Measurements from ENCODE around the gene TMC1.
"Not testable (repeated sequence)": the region's sequence is repeated elsewhere in the genome, so short reads cannot be mapped to it uniquely, and the experiment has no call there.

The TMC1 gene

DNA sequence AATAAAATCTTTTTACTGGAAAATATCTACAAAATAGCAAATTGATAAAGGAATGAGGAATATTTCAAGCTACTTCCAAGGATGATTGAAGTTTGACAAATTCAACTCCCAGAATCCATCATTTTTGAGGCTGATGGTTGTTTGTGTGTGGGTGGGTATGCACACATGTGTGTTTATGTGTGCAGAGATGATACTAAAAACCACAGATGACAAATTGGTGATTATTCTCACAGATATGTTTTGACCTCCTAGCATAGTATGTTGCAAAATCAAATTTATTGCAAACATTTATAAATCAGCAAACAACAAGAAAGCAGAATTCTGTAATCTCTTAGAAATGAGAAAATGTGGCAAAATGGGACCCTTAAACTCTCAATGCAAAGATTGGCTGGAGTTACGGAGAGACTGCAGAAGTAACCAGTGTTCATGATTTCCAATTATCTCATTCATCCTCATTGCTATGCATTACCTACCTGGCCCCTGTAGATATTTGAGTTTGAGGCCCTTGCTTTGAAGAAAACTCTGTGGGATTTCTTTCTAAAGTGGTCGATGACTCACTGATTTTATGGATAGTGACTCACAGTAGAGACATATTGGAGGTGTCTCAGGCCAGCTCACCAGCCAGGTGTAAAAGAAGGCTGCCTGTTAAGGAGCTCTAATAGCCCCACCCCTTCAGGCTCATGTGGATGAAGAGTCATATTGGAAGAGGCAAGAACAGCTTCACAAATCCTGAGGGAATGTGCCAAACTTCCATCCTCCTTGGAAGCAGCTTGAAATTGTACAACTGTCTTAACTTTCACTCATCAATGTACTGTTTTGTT, 44.6 kb upstream of the TMC1 start:
- Histone ChIP-seq H3K14ac (ENCODE audit: low read length in 2 of 2) (no peak overlapping the region), H3K18ac (ENCODE audit: low read depth in 1 of 2, low read length in 2 of 2) (no peak overlapping the region), H3K79me1 (replicated peaks; ENCODE audit: low read length, poor library complexity, severe bottlenecking) (no peaks in the 10 kb centered on the region), H2BK120ac (ENCODE audit: low read depth, low read length) (no peak overlapping the region), H3K36me3 (ENCODE audit: control insufficient read depth in 1 of 2, insufficient read depth in 2 of 2, low read depth in 1 of 2, low read length in 2 of 2) (no peaks in the 10 kb centered on the region), H2AK5ac (ENCODE audit: low read length, severe bottlenecking) (no peak overlapping the region), H2BK12ac (ENCODE audit: low read length in 2 of 2) (no peak overlapping the region), H3K4me2 (ENCODE audit: low read length, poor library complexity, severe bottlenecking) (no peak overlapping the region), H3K27ac (ENCODE audit: low read length, poor library complexity, severe bottlenecking) (peak overlapping the region; percentile 88), H3K23ac (ENCODE audit: low read length in 2 of 2) (no peak overlapping the region), H3K9ac (ENCODE audit: low read length) (no peak overlapping the region), H3K4ac (ENCODE audit: low read depth in 1 of 2, low read length in 2 of 2) (no peak overlapping the region), H3K4me1 (ENCODE audit: control insufficient read depth, insufficient read depth, low read depth, low read length) (peaks cover 16% of the 10 kb centered on the region), H2AFZ (ENCODE audit: low read depth, low read length) (no peak overlapping the region), H2BK15ac (ENCODE audit: low read depth, poor library complexity, severe bottlenecking) (no peak overlapping the region), H2BK5ac (ENCODE audit: low read depth, low read length, poor library complexity, severe bottlenecking) (no peak overlapping the region), H3K4me3 (ENCODE audit: insufficient read depth in 1 of 2, low read depth in 1 of 2, low read length in 2 of 2) (no peak overlapping the region), H3K27me3 (ENCODE audit: control insufficient read depth in 1 of 2, insufficient read depth in 1 of 2, low read length in 2 of 2) (no peaks in the 10 kb centered on the region), H3K9me3 (ENCODE audit: control insufficient read depth, low read length) (no peaks in the 10 kb centered on the region), H4K8ac (ENCODE audit: low read length) (no peak overlapping the region), H4K91ac (ENCODE audit: low read length) (no peak overlapping the region)
- DNase-seq, result peak; percentile 81
- 34% methylated on average over 1 of the region's 2 CpGs for WGBS

DNA sequence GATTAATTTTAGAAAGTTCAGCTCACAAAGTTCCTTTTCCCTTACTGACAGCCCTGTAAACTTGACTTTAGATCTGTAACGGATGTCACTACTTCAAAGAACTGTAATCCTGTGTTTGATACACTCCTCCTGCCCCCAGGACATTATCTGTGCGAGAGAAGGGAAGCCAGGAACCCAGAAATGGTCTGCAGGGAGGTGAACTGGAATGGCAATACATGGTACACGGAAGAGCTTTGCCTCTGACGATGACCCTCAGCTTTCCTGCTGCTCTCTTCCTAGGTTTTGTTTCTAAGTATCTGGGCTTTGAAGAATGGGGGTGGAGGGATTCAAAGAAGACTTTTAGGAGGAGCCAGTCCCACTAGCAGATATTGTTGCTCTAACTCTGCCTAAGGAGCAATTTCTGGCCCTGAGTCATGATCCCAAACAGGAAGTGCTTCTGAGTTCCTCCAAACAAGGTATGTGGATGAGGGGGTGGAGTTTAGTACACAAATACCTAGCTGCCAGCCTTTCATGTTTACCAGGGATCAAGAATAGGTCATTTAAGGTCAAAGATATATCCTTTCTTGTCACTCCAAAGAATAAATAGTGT, 43.4 kb upstream of the TMC1 start:
- no peaks in the 10 kb centered on the region for H3K36me3 ChIP-seq (ENCODE audit: control insufficient read depth in 1 of 2, insufficient read depth in 2 of 2, low read depth in 1 of 2, low read length in 2 of 2)
- H3K9me3 ChIP-seq (ENCODE audit: control insufficient read depth, low read length), result no peaks in the 10 kb centered on the region
- peak overlapping the region; percentile 75 for H4K91ac ChIP-seq (ENCODE audit: low read length)
- no peak overlapping the region for H3K14ac ChIP-seq (ENCODE audit: low read length in 2 of 2)
- peaks cover 15% of the 10 kb centered on the region for H3K4me1 ChIP-seq (ENCODE audit: control insufficient read depth, insufficient read depth, low read depth, low read length)
- DNase-seq, result peak; percentile 76
- H3K4me3 ChIP-seq (ENCODE audit: insufficient read depth in 1 of 2, low read depth in 1 of 2, low read length in 2 of 2), result no peak overlapping the region
- no peaks in the 10 kb centered on the region for H3K27me3 ChIP-seq (ENCODE audit: control insufficient read depth in 1 of 2, insufficient read depth in 1 of 2, low read length in 2 of 2)
- H2BK5ac ChIP-seq (ENCODE audit: low read depth, low read length, poor library complexity, severe bottlenecking), result no peak overlapping the region
- H2BK15ac ChIP-seq (ENCODE audit: low read depth, poor library complexity, severe bottlenecking), result no peak overlapping the region
- H4K8ac ChIP-seq (ENCODE audit: low read length), result peak overlapping the region; percentile 96
- 44% methylated on average over 4 of the region's 4 CpGs for WGBS
- no peak overlapping the region for H3K4me2 ChIP-seq (ENCODE audit: low read length, poor library complexity, severe bottlenecking)
- H3K9ac ChIP-seq (ENCODE audit: low read length), result no peak overlapping the region
- no peak overlapping the region for H3K23ac ChIP-seq (ENCODE audit: low read length in 2 of 2)
- no peak overlapping the region for H2BK120ac ChIP-seq (ENCODE audit: low read depth, low read length)
- peak overlapping the region; percentile 75 to 84 for H3K4ac ChIP-seq (ENCODE audit: low read depth in 1 of 2, low read length in 2 of 2)
- H3K27ac ChIP-seq (ENCODE audit: low read length, poor library complexity, severe bottlenecking), result peak overlapping the region; percentile 88
- H3K18ac ChIP-seq (ENCODE audit: low read depth in 1 of 2, low read length in 2 of 2), result peak overlapping the region; percentile 84 to 96
- peak overlapping the region; percentile 74 for H2AK5ac ChIP-seq (ENCODE audit: low read length, severe bottlenecking)
- H3K79me1 ChIP-seq (replicated peaks; ENCODE audit: low read length, poor library complexity, severe bottlenecking), result no peaks in the 10 kb centered on the region
- H2BK12ac ChIP-seq (ENCODE audit: low read length in 2 of 2), result peak overlapping the region; percentile 70 to 98
- H2AFZ ChIP-seq (ENCODE audit: low read depth, low read length), result no peak overlapping the region

DNA sequence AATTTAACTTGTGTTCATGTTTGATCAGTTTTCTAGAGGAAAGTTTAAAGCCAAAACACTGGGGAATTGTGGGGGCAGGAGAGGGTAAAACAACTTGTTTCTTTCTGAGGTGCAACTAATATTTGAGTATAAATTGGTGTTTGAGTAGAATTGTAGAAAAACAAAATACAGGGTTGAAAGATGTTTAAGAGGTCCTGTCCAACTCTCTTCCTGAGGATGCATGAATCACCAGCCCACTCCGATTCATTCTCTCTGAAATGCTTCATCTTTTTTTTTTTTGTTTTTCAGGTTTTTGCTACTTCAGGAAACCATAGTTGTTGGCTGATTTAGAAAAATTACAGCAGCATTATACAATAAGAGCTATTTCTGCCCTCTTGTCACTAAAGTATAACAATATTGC, 42.4 kb upstream of the TMC1 start:
- Histone ChIP-seq H2AK5ac (ENCODE audit: low read length, severe bottlenecking) (no peak overlapping the region), H2AFZ (ENCODE audit: low read depth, low read length) (no peak overlapping the region), H3K14ac (ENCODE audit: low read length in 2 of 2) (no peak overlapping the region), H3K9ac (ENCODE audit: low read length) (no peak overlapping the region), H2BK15ac (ENCODE audit: low read depth, poor library complexity, severe bottlenecking) (no peak overlapping the region), H2BK120ac (ENCODE audit: low read depth, low read length) (peak overlapping the region; percentile 49), H3K27ac (ENCODE audit: low read length, poor library complexity, severe bottlenecking) (peak overlapping the region; percentile 46), H3K18ac (ENCODE audit: low read depth in 1 of 2, low read length in 2 of 2) (peak overlapping the region in 1 of 2 experiments; percentile 62), H4K91ac (ENCODE audit: low read length) (no peak overlapping the region), H3K4ac (ENCODE audit: low read depth in 1 of 2, low read length in 2 of 2) (no peak overlapping the region), H2BK12ac (ENCODE audit: low read length in 2 of 2) (no peak overlapping the region), H3K4me2 (ENCODE audit: low read length, poor library complexity, severe bottlenecking) (no peak overlapping the region), H3K36me3 (ENCODE audit: control insufficient read depth in 1 of 2, insufficient read depth in 2 of 2, low read depth in 1 of 2, low read length in 2 of 2) (no peaks in the 10 kb centered on the region), H3K27me3 (ENCODE audit: control insufficient read depth in 1 of 2, insufficient read depth in 1 of 2, low read length in 2 of 2) (no peaks in the 10 kb centered on the region), H3K4me1 (ENCODE audit: control insufficient read depth, insufficient read depth, low read depth, low read length) (peaks cover 14% of the 10 kb centered on the region), H3K4me3 (ENCODE audit: insufficient read depth in 1 of 2, low read depth in 1 of 2, low read length in 2 of 2) (no peak overlapping the region), H3K79me1 (replicated peaks; ENCODE audit: low read length, poor library complexity, severe bottlenecking) (no peaks in the 10 kb centered on the region), H4K8ac (ENCODE audit: low read length) (no peak overlapping the region), H3K9me3 (ENCODE audit: control insufficient read depth, low read length) (no peaks in the 10 kb centered on the region), H3K23ac (ENCODE audit: low read length in 2 of 2) (no peak overlapping the region), H2BK5ac (ENCODE audit: low read depth, low read length, poor library complexity, severe bottlenecking) (no peak overlapping the region)
- whole genome bisulfite sequencing, result no CpG with 5 or more reads among the region's 1 CpG
- peak; percentile 24 for DNase-seq

DNA sequence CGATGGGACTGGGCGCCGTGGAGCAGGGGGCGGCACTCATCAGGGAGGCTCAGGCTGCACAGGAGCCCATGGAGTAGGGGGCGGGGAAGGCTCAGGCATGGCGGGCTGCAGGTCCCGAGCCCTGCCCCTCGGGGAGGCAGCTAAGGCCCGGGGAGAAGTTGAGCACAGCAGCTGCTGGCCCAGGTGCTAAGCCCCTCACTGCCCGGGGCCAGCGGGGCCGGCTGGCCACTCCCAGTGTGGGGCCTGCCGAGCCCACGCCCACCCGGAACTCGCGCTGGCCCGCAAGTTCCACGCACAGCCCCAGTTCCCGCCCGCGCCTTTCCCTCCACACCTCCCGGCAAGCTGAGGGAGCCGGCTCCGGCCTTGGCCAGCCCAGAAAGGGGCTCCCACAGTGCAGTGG, 41.1 kb upstream of the TMC1 start:
- Histone ChIP-seq H4K91ac (ENCODE audit: low read length) (peak overlapping the region; percentile 89), H3K4ac (ENCODE audit: low read depth in 1 of 2, low read length in 2 of 2) (peak overlapping the region; percentile 81 to 84), H4K8ac (ENCODE audit: low read length) (peak overlapping the region; percentile 77), H2BK120ac (ENCODE audit: low read depth, low read length) (peak overlapping the region; percentile 49), H3K18ac (ENCODE audit: low read depth in 1 of 2, low read length in 2 of 2) (peak overlapping the region; percentile 76 to 83), H3K27ac (ENCODE audit: low read length, poor library complexity, severe bottlenecking) (peak overlapping the region; percentile 73), H2BK12ac (ENCODE audit: low read length in 2 of 2) (peak overlapping the region in 1 of 2 experiments; percentile 98), H2BK5ac (ENCODE audit: low read depth, low read length, poor library complexity, severe bottlenecking) (peak overlapping the region; percentile 59), H3K14ac (ENCODE audit: low read length in 2 of 2) (peak overlapping the region in 1 of 2 experiments; percentile 66), H3K4me1 (ENCODE audit: control insufficient read depth, insufficient read depth, low read depth, low read length) (peaks cover 16% of the 10 kb centered on the region), H3K23ac (ENCODE audit: low read length in 2 of 2) (peak overlapping the region in 1 of 2 experiments; percentile 53), H2AK5ac (ENCODE audit: low read length, severe bottlenecking) (peak overlapping the region; percentile 74)
- H3K27me3 ChIP-seq (ENCODE audit: control insufficient read depth in 1 of 2, insufficient read depth in 1 of 2, low read length in 2 of 2); H2AFZ ChIP-seq (ENCODE audit: low read depth, low read length); H2BK15ac ChIP-seq (ENCODE audit: low read depth, poor library complexity, severe bottlenecking); H3K4me3 ChIP-seq (ENCODE audit: insufficient read depth in 1 of 2, low read depth in 1 of 2, low read length in 2 of 2); H3K4me2 ChIP-seq (ENCODE audit: low read length, poor library complexity, severe bottlenecking); H3K9ac ChIP-seq (ENCODE audit: low read length); H3K9me3 ChIP-seq (ENCODE audit: control insufficient read depth, low read length); H3K79me1 ChIP-seq (replicated peaks; ENCODE audit: low read length, poor library complexity, severe bottlenecking); H3K36me3 ChIP-seq (ENCODE audit: control insufficient read depth in 1 of 2, insufficient read depth in 2 of 2, low read depth in 1 of 2, low read length in 2 of 2); DNase-seq: not testable (repeated sequence)
- WGBS, result 97% methylated on average over 24 of the region's 25 CpGs

Data from mesenchymal stem cell (in vitro differentiated cells and primary cell).